Neural progenitor cell (in vitro differentiated cells): Measurements from ENCODE around the gene UPK1A. TPM values are rescaled to one million over a fixed set of nuclear protein-coding genes. Genes with fewer than 3 reads are reported as not detected.
A peak's percentile ranks its signal among the peaks of the same experiment; 100 is the strongest.

Source experiments
- DNase-seq: peaks from one replicate; pipeline ENCODE4 v3.0.0-alpha.2; 2016; ENCODE audit warnings: low spot score
- H2AFZ ChIP-seq: fragments of 200-600 bp; sonication (generic); replicated peaks from 2 replicates; pipeline ENCODE4 v1.6.1; 2016; ENCODE audit warnings: antibody characterized with exemption
- H3F3A ChIP-seq: fragments of 200-600 bp; sonication (generic); 2 replicates; pipeline ENCODE4 v1.6.1; 2016; ENCODE audit warnings: antibody characterized with exemption, low read depth
- H3K27ac ChIP-seq: fragments of 200-600 bp; sonication (generic); 2 replicates; pipeline ENCODE4 v1.5.1; 2016; ENCODE audit warnings: mild to moderate bottlenecking
- H3K27me3 ChIP-seq: fragments of 200-600 bp; sonication (generic); 2 replicates; pipeline ENCODE4 v1.6.1; 2016; ENCODE audit warnings: mild to moderate bottlenecking, moderate library complexity
- H3K36me3 ChIP-seq: fragments of 200-600 bp; sonication (generic); 2 replicates; pipeline ENCODE4 v1.5.1; 2016
- H3K4me1 ChIP-seq: fragments of 200-600 bp; sonication (generic); 2 replicates; pipeline ENCODE4 v1.6.1; 2016; ENCODE audit warnings: mixed run types
- H3K4me2 ChIP-seq: fragments of 200-600 bp; sonication (generic); 2 replicates; pipeline ENCODE4 v1.6.1; 2016
- H3K4me3 ChIP-seq: fragments of 200-600 bp; sonication (generic); 2 replicates; pipeline ENCODE4 v1.5.1; 2016
- H3K79me2 ChIP-seq: fragments of 200-600 bp; sonication (generic); 2 replicates; pipeline ENCODE4 v1.6.1; 2016; ENCODE audit warnings: low read depth
- H3K9ac ChIP-seq: fragments of 200-600 bp; sonication (generic); 2 replicates; pipeline ENCODE4 v1.6.1; 2016
- H3K9me3 ChIP-seq: fragments of 200-600 bp; sonication (generic); 2 replicates; pipeline ENCODE4 v1.5.1; 2016; ENCODE audit warnings: low read depth
- H4K20me1 ChIP-seq: fragments of 200-600 bp; sonication (generic); 2 replicates; pipeline ENCODE4 v1.6.1; 2016; ENCODE audit warnings: low read depth
- H3K27ac Mint-ChIP-seq: 3 replicates; pipeline ENCODE4 v1.8.0; 2021; ENCODE audit warnings: mixed read lengths
- H3K27me3 Mint-ChIP-seq: 2 replicates; pipeline ENCODE4 v1.8.0; 2022; ENCODE audit warnings: low read depth, mild to moderate bottlenecking, inconsistent platforms, moderate library complexity, mixed read lengths; ENCODE audit not compliant: insufficient read depth
- H3K36me3 Mint-ChIP-seq: 3 replicates; pipeline ENCODE4 v1.8.0; 2021; ENCODE audit warnings: mixed read lengths
- H3K4me1 Mint-ChIP-seq: 3 replicates; pipeline ENCODE4 v1.8.0; 2021; ENCODE audit warnings: mixed read lengths
- H3K4me3 Mint-ChIP-seq: 3 replicates; pipeline ENCODE4 v1.8.0; 2021; ENCODE audit warnings: mild to moderate bottlenecking, moderate library complexity, mixed read lengths
- H3K9me3 Mint-ChIP-seq: 3 replicates; pipeline ENCODE4 v1.8.0; 2020; ENCODE audit warnings: mixed read lengths
- CTCF ChIP-seq: fragments of 200-600 bp; sonication (generic); IDR thresholded peaks from 2 replicates; pipeline ENCODE4 v1.5.1; 2017; ENCODE audit warnings: antibody characterized with exemption, mild to moderate bottlenecking
- EZH2 ChIP-seq: fragments of 200-600 bp; sonication (generic); IDR thresholded peaks from 2 replicates; pipeline ENCODE4 v1.6.1; 2017; ENCODE audit warnings: antibody characterized with exemption, mild to moderate bottlenecking, moderate library complexity
- EZH2phosphoT487 ChIP-seq: fragments of 200-600 bp; sonication (generic); IDR thresholded peaks from 2 replicates; pipeline ENCODE4 v1.6.1; 2017; ENCODE audit warnings: antibody characterized with exemption
- total RNA-seq: library from RNA; depleted of rRNA; stranded (reverse); fragments of >200 nt; gene quantifications from 2 replicates; pipeline ENCODE4 v1.2.3, GENCODE V29; 2015; ENCODE audit warnings: low replicate concordance

The UPK1A gene
- total RNA-seq, 1 donor from 2014 or later = not detected

- Histone ChIP-seq H3K4me1 (peaks cover 22% of the 10 kb centered on the region), H2AFZ (no peak overlapping the region), H3K79me2 (peaks cover 22% of the 10 kb centered on the region), H3F3A (peaks cover 19% of the 10 kb centered on the region), H3K9ac (no peak overlapping the region), H3K9me3 (no peaks in the 10 kb centered on the region), H3K36me3 (no peaks in the 10 kb centered on the region), H4K20me1 (peaks cover 24% of the 10 kb centered on the region), H3K4me2 (peak overlapping the region; percentile 93), H3K27ac (no peak overlapping the region), H3K27me3 (peaks cover 8% of the 10 kb centered on the region), H3K4me3 (peak overlapping the region; percentile 58)
- no peak for TF ChIP-seq EZH2
- TF ChIP-seq EZH2phosphoT487 = no peak
- TF ChIP-seq CTCF = no peak
- no peak overlapping the region for H3K27ac Mint-ChIP-seq
- peaks cover 7% of the 10 kb centered on the region for H3K36me3 Mint-ChIP-seq
- H3K9me3 Mint-ChIP-seq = no peaks in the 10 kb centered on the region
- H3K4me1 Mint-ChIP-seq = peaks cover 46% of the 10 kb centered on the region
- peaks cover 13% of the 10 kb centered on the region for H3K27me3 Mint-ChIP-seq
- H3K4me3 Mint-ChIP-seq = peak overlapping the region; percentile 90
- no peak for DNase-seq
These were observed 49.1 kb downstream of the UPK1A start for GRCh38 chr19:35715355-35715809.

- no peak for TF ChIP-seq CTCF
- no peak for TF ChIP-seq EZH2phosphoT487
- peak; percentile 61 for TF ChIP-seq EZH2
- DNase-seq = peak; percentile 17
- Histone ChIP-seq H3K27me3 (peaks cover 8% of the 10 kb centered on the region), H3K4me3 (peak overlapping the region; percentile 58), H4K20me1 (peaks cover 28% of the 10 kb centered on the region), H3K4me2 (peak overlapping the region; percentile 93), H3K36me3 (no peaks in the 10 kb centered on the region), H3K9ac (no peak overlapping the region), H3K79me2 (peaks cover 22% of the 10 kb centered on the region), H2AFZ (peak overlapping the region; percentile 89), H3F3A (peaks cover 19% of the 10 kb centered on the region), H3K4me1 (peaks cover 22% of the 10 kb centered on the region), H3K27ac (no peak overlapping the region), H3K9me3 (no peaks in the 10 kb centered on the region)
- Mint-ChIP-seq H3K9me3 (no peaks in the 10 kb centered on the region), H3K27ac (peak overlapping the region; percentile 97), H3K27me3 (peaks cover 12% of the 10 kb centered on the region), H3K4me1 (peaks cover 43% of the 10 kb centered on the region), H3K4me3 (peak overlapping the region; percentile 90), H3K36me3 (peaks cover 7% of the 10 kb centered on the region)
These were observed 49.9 kb downstream of the UPK1A start for GRCh38 chr19:35715981-35716800.

- Mint-ChIP-seq H3K36me3 (peaks cover 10% of the 10 kb centered on the region), H3K4me3 (peak overlapping the region; percentile 90), H3K27me3 (peaks cover 12% of the 10 kb centered on the region), H3K4me1 (peaks cover 41% of the 10 kb centered on the region), H3K9me3 (no peaks in the 10 kb centered on the region), H3K27ac (peak overlapping the region; percentile 97)
- H3K4me3 ChIP-seq = peak overlapping the region; percentile 58
- peak overlapping the region; percentile 89 for H2AFZ ChIP-seq
- no peaks in the 10 kb centered on the region for H3K9me3 ChIP-seq
- DNase-seq = peak; percentile 97
- H3K4me1 ChIP-seq = peaks cover 22% of the 10 kb centered on the region
- peaks cover 8% of the 10 kb centered on the region for H3K27me3 ChIP-seq
- H3K27ac ChIP-seq = peak overlapping the region; percentile 52
- H3F3A ChIP-seq = peaks cover 19% of the 10 kb centered on the region
- peaks cover 22% of the 10 kb centered on the region for H3K79me2 ChIP-seq
- no peak overlapping the region for H3K9ac ChIP-seq
- peak overlapping the region; percentile 93 for H3K4me2 ChIP-seq
- peak; percentile 51 for TF ChIP-seq EZH2
- TF ChIP-seq CTCF = peak; percentile 84
- no peak for TF ChIP-seq EZH2phosphoT487
- peaks cover 28% of the 10 kb centered on the region for H4K20me1 ChIP-seq
- no peaks in the 10 kb centered on the region for H3K36me3 ChIP-seq
These were observed 50.7 kb downstream of the UPK1A start for GRCh38 chr19:35716801-35717664.
